Measurements from ENCODE around the gene TENT4B.

TENT4B gene

DNA sequence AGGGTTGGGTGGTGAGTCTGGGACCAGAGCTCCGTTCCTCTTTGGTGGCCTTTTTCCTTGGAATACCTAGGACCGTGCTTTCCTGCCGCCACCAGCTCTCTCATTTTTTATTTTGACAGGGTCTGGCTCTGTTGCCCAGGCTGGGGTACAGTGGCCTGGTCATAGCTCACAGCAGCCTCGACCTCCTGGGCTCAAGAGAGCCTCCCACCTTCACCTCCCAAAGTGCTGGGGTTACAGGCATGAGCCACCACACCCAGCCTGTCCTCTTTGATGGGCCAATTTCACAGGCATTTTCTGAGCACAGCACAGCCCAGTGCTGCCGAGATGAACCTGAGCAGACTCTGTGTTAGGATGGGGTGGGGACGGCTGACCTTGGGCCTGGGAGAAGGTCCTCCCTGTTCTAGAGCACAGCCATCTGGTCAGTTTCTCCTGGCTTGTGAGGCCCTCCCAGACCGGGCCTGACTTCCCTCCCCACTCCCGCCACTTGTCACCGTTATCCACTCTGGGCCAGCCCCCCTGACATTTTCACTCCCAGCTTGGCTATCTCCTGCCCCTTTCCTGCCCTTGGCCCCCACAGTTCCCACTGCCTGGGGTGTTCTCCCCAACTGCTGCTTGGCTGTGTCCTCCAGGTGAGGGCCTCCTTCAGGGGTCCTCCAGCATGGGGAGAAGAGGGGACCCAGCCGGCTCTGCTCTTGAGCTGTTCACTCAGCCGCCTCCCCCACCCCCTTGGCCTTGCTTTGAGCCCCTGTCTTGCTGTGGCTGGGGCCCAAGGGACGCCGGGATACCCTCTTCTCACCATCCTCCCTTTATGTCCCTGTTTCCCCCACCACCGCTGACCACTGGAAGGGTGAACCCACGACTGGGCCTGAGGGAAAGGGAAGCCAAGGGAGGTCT lies 118.3 kb downstream of the TENT4B start:
- no peak for DNase-seq (ENCODE audit: low spot score)

DNA sequence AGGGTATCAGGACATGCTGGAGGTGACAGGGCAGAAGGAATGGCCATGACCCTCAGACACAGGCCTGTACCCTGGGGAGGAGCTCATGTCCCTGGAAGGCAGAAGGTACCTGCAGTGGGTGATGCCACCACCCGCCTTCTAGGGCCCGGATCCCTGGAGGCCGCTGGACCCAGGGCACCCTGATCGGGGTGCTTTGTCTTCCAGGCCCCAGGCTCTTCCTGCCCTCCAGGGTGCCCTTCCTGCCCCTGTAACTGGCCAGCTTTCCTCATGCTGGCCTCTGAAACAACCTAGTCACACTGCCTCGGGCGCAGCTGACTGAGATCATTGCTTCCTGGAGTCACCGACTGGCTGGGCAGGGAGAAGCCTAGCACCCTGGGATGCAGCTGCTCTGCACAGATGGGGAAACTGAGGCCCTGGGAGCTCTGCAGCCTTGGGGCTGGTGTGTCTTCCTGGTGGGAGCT lies 119.0 kb downstream of the TENT4B start:
- no peak for DNase-seq (ENCODE audit: low spot score)

DNA sequence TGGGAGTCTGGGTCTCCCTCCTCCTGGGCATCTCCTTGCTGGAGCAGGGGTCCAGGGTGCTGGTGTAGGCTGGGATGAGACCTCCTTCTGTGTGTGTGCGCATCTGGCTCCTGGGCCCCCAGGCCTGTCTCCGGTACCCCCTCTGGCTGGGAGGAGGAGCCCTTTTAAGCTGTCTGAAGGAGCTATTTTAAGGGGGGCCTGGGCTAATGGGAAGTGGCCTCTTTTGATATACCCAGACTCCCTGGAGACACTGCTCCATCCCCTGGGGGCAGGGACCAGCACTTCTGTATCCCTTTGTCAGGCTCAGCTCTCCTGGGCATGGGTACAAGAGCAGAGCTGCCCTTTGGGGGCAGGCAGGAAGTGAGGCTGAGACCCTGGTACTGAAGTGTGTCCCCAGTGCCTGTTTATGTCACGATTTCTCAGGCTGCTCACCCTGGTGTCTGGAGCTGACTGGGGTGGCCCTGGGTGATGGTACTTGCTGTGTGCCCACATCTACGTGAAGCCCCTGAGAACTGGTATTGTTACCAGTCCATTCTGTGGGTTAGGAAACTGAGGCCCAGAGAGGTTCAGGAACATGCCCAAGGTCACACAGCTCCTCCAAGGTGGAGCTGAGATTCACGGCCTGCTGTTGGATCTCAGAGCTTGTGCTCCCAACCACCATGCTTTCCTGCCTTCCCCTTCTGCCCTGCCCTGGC lies 119.7 kb downstream of the TENT4B start:
- DNase-seq (ENCODE audit: low spot score): no peak

DNA sequence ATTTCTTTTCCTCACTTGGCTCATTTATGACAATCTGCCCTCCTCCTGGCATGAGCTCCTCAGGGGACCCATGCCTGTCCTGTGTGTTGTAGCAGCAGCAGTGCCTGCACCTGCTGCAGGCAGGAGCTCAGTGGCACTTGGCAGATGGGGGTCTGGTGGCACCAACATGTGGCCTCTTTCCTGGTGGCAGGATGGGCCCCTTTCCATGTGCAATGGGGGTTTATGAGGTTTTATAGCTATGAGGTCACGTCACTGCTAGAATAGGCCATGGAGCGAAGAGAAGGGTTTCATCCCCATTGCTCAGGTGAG lies 120.2 kb downstream of the TENT4B start:
- no peak for DNase-seq (ENCODE audit: low spot score)

DNA sequence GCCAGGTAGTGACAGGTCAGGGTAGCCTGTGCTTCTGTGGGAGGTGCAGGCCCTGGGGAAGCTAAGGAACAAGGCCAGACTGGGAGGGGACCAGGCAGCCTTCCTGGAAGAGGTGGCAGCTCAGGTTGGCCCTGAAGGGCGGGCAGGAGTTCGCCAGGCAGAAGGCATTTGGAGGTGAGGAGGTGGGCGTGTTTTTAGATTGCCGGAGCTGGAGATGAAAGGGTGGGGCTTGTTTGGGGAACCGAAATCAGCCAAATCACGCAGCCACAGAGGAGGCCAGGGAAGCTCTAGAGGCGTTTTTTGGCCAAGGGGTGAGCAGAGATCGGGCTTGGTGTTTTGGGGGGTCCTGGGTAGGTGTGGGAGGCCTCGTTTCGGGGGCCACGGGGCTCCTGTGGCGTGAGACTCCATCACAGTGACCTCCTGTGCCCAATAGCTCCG lies 120.8 kb downstream of the TENT4B start:
- no peak for DNase-seq (ENCODE audit: low spot score)

DNA sequence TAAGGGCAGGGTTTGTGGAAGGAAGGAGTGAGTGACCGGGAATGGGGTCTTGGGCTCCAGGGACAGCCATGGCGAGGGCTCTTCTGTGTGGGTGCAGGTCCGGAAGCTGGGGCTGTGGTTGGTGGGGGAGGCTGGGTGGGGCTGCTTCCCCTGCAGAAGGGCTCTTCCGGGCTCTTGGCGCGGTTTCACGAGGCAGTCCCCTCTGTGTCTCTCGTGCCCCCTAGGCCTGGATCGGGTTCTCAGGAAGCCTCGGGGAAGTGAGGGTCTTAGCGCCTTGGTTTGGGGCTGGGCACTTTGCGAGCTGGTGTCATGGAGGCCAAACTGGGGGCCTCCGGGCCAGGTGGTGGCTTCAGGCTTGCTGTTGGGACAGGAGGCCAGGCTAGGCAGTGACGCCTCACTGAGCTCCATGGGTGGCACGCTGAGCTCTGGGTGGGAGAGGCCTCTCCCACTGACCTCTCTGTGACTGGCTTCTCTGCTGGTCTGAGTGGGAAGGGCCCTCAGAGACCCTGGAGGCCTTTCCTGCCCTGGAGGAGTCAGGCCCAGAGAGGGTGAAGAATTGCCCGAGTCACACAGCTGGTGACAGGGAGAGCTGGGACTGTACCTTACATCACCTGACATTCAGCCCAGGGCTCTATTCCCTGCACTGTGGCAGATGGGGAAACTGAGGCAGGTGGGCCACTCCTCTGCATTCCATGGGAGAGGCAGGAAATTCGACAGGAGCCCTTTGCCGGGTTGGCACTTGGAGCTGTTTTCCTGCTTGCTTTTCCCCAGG lies 121.4 kb downstream of the TENT4B start:
- no peak for DNase-seq (ENCODE audit: low spot score)

DNA sequence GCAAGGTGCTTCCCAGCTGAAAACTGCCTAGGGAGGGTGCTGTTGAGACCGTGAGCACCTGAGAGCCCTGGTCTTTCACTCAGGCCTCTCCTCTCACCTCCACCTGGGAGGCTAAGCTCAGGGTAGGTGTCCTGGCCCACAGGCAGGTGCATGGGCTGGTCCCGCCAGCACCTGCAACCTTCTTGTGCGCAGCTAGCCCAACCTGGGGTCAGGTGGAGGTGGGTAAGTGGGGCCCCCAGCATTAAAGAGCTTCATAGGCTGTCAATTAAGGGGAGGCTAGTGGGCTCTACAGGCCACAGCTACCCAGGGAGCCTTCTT lies 122.0 kb downstream of the TENT4B start:
- DNase-seq (ENCODE audit: low spot score): no peak

DNA sequence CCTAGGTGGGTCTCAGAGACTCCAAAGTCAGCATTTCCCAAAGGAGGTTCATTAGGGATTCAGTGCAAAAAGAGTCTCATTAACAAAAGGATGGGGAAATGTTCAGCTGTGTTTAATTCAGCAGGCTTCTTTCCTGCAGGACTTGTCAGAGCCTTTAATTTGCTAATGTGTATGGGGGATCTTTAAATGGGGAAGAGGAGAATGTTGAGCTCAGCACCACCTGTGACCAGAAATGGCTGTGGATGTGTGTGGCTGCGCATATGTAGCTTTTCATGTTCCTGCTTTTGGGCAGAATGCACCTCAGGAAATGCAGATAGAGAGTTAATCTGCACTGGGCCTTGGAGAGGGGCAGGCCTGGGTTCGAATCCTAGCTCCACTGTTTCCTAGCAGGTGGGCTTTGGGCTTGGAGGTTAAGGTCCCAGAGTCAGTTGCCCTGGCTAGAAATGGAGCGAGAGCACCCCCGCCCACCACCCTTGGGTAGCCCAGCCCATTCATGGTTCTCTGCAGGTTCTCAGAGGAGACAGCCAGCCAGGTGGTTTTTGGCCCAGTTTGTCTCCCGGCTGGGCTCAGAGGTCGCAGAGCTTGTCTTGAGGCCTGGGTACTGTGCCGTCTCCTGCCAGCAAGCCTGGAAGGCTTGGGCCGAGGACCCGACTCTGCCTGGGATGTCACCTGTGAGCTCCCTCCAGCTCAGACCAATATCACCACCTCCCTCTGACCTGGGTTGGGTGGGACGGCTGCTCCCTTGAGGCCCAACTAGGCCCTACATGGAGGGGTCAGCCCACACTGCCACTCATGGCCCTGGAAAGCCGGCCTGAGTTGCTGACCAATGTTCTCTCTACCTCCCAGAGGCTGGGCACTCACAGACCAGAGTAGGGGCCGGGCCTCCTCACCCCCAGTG lies 122.6 kb downstream of the TENT4B start:
- no peak for DNase-seq (ENCODE audit: low spot score)

DNA sequence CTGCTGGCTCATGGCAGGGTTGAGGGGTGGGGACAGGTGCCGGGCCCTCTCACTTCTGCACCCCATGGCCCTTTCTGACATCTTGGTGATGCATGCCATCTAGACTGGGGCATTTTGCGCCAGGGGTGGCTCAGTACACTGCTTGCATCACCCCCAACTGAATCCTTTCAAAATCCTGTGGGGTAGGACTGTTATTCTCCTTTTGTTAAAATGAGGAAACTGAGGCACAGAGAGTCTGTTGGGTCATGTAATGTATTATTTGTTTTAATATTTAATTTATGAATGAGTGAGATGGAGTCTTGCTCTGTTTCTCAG lies 123.2 kb downstream of the TENT4B start:
- DNase-seq (ENCODE audit: low spot score): no peak

DNA sequence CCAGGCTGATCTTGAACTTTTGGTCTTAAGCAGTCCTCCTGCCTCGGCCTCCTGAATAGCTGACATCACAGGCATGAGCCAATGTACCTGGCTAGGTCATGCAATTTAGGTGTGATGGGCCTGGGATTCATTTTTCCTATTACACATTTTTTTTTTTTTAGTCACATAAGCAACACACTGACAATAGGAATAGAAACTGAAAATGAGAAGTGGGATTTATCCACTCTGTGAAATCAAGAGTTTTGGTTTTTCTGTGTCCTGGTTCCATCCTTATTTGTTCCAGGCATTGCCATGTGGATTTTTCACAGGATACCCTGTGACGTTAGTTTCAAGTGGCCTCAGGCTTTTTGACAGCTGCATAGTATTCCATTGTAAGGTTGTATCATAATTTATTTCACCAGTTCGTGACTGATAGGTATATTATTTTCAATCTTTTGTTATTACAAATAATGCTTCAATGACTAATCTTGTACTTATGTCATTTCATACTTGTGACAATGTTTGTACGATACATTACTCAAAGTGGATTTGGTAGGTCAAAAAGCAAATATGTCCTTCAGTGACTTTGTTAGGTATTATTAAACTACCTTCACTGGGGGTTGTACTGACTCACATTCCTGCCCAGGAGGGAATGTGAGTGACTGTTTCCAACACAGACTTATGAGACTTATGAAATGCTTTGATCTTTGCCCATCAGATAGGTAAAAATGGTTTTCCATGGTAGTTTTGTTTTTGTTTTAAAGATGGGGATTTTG lies 123.9 kb downstream of the TENT4B start:
- DNase-seq (ENCODE audit: low spot score): no peak

DNA sequence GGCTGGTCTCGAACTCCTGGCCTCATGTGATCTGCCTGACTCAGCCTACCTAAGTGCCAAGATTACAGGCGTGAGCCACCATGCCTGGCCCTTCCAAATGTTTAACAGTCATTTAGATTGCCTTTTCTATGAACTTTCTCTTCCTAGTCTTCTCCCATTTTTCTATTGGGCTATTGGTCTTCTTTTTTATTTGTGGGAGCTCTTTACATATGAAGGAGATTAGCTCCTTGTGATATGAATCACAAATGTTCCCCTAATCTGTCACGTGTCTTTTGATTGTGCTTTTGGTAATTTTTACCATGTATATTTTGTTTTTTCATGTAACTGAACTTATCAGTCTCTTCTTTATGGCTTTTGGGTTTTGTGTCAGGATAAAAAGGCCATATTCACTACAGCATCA lies 125.1 kb downstream of the TENT4B start:
- no peak for DNase-seq (ENCODE audit: low spot score)

DNA sequence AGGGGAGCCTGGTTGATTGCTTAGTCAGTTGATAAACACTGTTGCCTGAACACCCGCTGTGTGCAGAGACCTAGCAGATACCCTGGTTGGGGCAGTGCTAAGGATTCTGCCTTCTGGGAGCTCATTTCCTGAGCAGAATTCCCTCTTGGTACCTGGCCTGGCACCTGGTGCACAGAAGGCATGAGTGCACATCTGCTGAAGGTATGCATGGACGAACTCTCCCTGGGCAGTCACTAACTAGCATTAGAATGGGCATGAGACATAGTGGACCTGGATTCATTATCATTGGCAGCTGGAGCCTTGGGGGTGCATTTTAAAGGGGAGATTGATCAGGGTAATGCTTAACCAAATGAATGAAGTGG lies 126.4 kb downstream of the TENT4B start:
- no peak for DNase-seq (ENCODE audit: low spot score)

DNA sequence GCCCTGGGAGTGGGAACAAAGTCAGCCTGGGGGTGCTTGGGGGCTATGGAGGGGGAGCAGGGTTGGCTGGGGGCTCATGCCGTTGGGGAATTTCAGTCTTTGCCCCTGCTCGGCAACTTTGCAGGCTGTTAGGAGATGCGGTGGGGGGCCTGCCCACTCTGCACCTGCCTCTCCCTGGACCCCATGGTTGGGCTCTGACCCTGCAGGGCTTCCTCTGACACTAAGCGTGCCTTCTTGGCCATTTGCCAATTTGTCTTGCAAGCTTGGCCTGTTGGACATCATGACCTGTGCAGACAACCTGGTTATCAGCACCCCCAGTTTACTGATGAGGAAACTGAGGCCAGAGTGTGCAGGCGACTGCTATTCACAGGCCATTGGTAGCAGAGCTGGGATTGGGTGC lies 127.8 kb downstream of the TENT4B start:
- no peak for DNase-seq (ENCODE audit: low spot score)

Measured in activated CD4-positive, alpha-beta T cell treated with anti-CD3 and anti-CD28 coated beads, Interleukin-2, Interleukin-4, amounts not matched to agents 100 ng/mL and 50 ng/mL, durations not matched to agents 16 hours and 8 hours (primary cell).